GM19397 (cell line): ENCODE results near the gene NOP56.

Experiments
- ATAC-seq: cut with Tn5 transposase; IDR thresholded peaks from one replicate; pipeline ENCODE4 v1.9.1; 2021; ENCODE audit warnings: mild to moderate bottlenecking, moderate library complexity; ENCODE audit not compliant: unreplicated experiment

NOP56 gene

GRCh38 chr20:2700913-2701620, 48.6 kb downstream of the NOP56 start:
- no peak for ATAC-seq

GRCh38 chr20:2701671-2702081, 49.2 kb downstream of the NOP56 start:
- no peak for ATAC-seq

DNA sequence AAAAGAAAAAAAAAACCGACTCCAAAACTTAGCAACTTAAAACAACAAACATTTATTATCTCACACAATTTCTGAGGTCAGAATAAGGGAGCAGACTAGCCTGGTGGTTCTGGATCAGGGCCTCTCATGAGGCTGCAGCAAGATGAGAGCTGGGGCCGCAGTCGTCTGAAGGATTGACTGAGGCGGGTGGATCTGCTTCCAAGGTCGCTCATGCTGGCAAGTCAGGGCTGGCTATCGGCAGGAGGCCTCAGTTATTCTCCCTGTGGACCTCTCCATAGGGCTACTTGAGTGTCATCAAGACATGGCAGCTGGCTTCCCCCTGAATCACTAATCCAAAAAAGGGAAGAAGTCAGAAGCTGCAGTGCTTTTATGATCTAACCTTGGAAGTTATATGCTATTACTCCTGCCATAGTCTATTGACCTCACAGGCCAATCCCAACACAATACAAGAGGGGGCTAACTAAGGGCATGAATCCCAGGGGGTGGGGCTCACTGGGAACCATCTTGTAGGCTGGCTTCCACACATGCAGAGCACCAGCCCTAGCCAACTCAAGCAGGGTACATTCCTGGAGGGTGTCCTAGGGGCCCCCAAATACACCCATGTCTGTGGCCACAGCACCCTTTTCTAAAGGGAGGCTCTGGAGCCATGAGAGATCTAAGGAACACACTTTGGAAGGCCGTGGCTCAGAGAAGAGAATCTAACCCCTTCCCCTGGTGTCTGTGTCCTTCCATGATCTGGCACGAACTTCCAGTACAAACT, 51.5 kb downstream of the NOP56 start:
- no peak for ATAC-seq

DNA sequence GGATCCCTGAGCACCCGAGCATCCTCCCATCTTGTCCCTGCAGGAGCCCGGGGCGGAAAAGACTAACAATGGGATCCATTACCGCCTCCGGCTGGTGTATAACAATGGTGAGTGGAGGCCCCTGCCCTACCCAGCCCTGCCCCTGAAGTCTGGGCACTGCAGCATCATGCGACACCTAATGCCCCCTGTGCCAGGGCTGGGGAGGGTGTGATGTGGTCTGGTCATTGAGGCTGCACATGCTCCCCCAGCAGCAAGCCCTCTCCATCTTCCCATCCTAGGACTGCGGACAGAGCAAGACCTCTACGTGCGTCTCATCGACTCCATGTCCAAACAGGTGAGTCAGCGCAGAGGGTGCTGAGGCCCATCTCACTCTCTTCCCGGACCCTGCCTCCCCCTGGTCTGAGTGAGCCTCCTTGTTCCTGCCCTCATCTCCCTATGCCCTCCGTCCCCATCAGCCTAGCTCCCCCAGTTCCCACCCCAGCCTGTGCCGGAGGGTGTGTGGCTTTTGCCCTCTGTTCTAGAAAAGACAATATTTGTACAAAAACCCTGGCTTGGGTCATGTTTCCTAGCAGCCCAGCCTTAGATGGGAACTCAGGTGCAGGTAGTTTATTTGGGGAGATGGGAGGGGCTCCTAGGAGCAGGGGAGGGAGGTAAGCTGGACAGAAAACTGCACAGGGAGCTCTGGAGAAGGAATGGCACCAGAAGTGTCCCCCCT, 53.7 kb downstream of the NOP56 start:
- ATAC-seq, result no peak

DNA sequence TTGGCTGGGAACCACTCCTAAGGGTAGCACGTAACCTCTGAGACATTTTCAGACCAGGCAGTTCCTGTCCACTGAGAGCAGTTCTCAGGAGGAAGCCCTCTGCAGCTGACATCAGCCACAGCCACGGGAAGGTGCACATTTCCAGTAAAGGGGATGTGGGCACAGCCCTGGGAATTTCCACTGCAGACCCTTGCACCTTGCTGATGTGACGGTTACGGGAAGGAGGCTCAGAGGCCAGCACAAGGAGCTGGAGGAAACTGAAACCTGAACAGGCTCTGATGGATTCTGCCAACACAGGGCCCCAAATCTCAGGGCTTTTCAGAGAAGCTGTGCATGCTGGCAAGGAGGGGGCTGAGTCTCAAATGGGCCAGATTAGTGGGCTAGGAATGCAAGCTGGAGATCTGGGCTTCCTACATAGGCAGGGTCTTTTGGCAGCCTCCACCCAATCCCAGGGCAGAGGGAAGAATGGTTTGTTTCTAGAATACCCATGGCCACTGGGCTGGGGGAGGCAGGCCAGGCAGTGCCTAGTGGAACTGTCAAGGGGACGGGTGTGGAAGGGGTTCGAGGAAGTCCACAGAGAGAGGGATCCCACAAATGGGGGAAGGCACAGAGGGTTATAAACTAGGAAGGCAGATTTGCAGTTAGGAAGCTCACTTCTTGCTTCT, 54.4 kb downstream of the NOP56 start:
- no peak for ATAC-seq

DNA sequence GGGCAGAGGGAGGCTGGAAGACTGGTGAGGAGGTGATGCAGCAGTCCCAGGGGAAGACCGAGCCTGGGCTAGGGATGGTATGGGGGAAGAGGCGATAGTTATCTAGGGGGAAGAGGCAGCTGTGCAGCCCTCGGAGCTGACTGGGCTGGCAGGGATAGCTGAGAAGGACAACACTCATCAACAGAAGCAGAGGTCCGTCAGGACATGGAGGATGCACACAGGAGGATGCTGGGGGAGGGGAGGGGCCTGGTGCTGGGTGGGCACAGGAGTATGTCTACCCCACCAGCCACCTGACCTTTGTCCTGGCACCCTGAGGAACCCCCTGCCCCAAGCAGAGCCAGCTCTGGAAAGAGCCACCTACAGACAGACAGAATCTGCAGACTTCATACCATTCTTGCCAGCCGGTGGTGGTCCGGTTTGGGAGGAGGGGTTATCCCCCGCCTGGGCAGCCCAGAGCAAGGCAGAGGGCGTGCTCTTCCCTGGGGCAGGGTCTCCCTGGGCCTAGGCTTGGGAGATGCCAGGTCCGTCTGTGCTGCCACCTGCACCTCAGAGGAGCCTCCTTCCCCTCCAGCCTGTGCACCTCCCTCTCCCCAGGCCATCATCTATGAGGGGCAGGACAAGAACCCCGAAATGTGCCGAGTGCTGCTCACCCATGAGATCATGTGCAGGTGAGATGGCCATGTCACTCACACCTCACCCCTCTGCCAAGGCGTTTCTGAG, 55.1 kb downstream of the NOP56 start:
- no peak for ATAC-seq
